LHCN-M2 (cell line): ENCODE measurements around the gene POC1B. TPM values are rescaled to one million over a fixed set of nuclear protein-coding genes. Genes with fewer than 3 reads are reported as not detected.
A peak's percentile ranks its signal among the peaks of the same experiment; 100 is the strongest.

Source experiments
- DNase-seq: peaks from one replicate; pipeline ENCODE4 v3.0.0-alpha.2; 2012; ENCODE audit warnings: low read depth
- polyA plus RNA-seq: library from polyadenylated mRNA; unstranded; fragments of >200 nt; gene quantifications from one replicate; pipeline ENCODE4 v1.2.1, GENCODE V29; 2012; ENCODE audit warnings: missing spikeins
- total RNA-seq: library from RNA; depleted of rRNA; stranded (reverse); fragments of >200 nt; gene quantifications from 2 replicates; pipeline ENCODE4 v1.2.3, GENCODE V29; 2014; rRNA removed

Gene POC1B
- total RNA-seq, result 12.4 and 16.0 TPM in 2 replicates
- polyA plus RNA-seq, result 4.2 TPM

GRCh38 chr12:89525824-89526770 lies at the start of gene POC1B:
TSS of gene POC1B (minus strand) at chr12:89526047. CDS start at chr12:89525895, 152 bp downstream.
- DNase-seq, result peak; percentile 84

- no peak for DNase-seq
Measured at GRCh38 chr12:89575374-89575773, 49.5 kb upstream of the POC1B start.

GRCh38 chr12:89574736-89575208 lies 48.9 kb upstream of the POC1B start:
- DNase-seq, result peak; percentile 52

- DNase-seq, result no peak
Measured at GRCh38 chr12:89573051-89573810, 47.4 kb upstream of the POC1B start.

- peak; percentile 77 for DNase-seq
Measured at GRCh38 chr12:89571491-89572195, 45.8 kb upstream of the POC1B start.

- peak; percentile 90 for DNase-seq
Measured at GRCh38 chr12:89568484-89568883, 42.6 kb upstream of the POC1B start.

GRCh38 chr12:89567691-89568239 lies 41.9 kb upstream of the POC1B start:
- DNase-seq, result peak; percentile 58

GRCh38 chr12:89566615-89567014 lies 40.8 kb upstream of the POC1B start:
- DNase-seq, result no peak

- DNase-seq, result no peak
Measured at GRCh38 chr12:89565002-89565401, 39.2 kb upstream of the POC1B start.

- no peak for DNase-seq
Measured at GRCh38 chr12:89559753-89560152, 33.9 kb upstream of the POC1B start.

GRCh38 chr12:89556976-89557375 lies 31.1 kb upstream of the POC1B start:
- no peak for DNase-seq

GRCh38 chr12:89552376-89552775 lies 26.5 kb upstream of the POC1B start:
- DNase-seq, result peak; percentile 29

- DNase-seq, result no peak
Measured at GRCh38 chr12:89551747-89552146, 25.9 kb upstream of the POC1B start.

- DNase-seq, result peak; percentile 41
Measured at GRCh38 chr12:89547101-89547500, 21.3 kb upstream of the POC1B start.

- no peak for DNase-seq
Measured at GRCh38 chr12:89546151-89546550, 20.3 kb upstream of the POC1B start.

GRCh38 chr12:89544681-89545184 lies 18.9 kb upstream of the POC1B start:
- peak; percentile 99 for DNase-seq

GRCh38 chr12:89544022-89544421 lies 18.2 kb upstream of the POC1B start:
- DNase-seq, result no peak

GRCh38 chr12:89542912-89543592 lies 17.2 kb upstream of the POC1B start:
- DNase-seq, result peak; percentile 83

GRCh38 chr12:89542236-89542635 lies 16.4 kb upstream of the POC1B start:
- no peak for DNase-seq

- no peak for DNase-seq
Measured at GRCh38 chr12:89540586-89540985, 14.7 kb upstream of the POC1B start.
